Stimulated activated CD8-positive, alpha-beta memory T cell treated with anti-CD3 and anti-CD28 coated beads, Interleukin-7, amount 100 ng/mL, for 48 hours (primary cell): ENCODE measurements around the gene CCNF.
"Not testable (repeated sequence)": the region's sequence is repeated elsewhere in the genome, so short reads cannot be mapped to it uniquely, and the experiment has no call there.

ENCODE experiments used
- DNase-seq, 2 donors: peaks; one replicate each; pipeline ENCODE4 v3.0.0-alpha.2; 2020; ENCODE audit warnings: low read depth in 1 of 2; ENCODE audit errors: extremely low read depth in 1 of 2

CCNF gene

GRCh38 chr16:2427526-2427925 is 1.7 kb upstream of the CCNF start:
- DNase-seq = no peak

DNA sequence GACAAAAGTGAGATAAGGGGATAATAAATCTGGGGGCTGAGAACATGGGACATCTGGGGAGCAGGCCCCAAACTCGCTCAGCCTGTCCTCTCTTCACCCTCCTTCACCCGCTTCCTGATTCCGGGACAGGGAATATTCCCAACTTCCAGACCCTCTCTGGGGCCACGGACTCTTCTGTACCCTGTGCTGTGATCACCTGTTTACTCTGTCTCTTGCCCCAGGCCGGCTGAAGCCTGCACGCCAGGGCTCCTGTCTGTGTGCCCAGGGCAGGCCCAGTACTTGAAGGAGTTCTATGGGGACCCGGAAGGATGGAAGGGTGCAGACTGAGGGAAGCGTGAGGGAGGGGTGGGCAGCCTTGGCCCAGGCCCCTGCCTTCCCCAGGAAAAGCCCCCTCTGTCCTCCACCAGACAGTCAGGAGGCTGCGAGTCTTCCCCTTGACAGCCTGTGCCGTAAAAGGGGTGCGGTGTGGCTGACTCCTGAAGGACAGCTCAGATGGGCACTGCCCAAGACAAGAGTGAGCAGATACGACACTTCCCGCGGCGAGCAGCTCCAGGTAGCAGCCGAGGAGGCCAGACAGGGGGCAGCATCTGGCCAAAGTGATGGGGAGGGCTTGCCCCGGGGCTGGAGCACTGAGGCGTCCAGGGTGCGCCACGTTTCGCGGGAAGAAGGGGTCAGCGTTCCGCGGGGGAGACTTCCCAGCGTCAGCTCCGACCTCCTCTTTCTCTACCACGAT is 1.0 kb upstream of the CCNF start:
- DNase-seq = no peak

- DNase-seq = no peak
These were observed 538 bp upstream of the CCNF start for GRCh38 chr16:2428784-2429033.

GRCh38 chr16:2429771-2430663 is 770 bp downstream of the CCNF start:
- DNase-seq = no peak

DNA sequence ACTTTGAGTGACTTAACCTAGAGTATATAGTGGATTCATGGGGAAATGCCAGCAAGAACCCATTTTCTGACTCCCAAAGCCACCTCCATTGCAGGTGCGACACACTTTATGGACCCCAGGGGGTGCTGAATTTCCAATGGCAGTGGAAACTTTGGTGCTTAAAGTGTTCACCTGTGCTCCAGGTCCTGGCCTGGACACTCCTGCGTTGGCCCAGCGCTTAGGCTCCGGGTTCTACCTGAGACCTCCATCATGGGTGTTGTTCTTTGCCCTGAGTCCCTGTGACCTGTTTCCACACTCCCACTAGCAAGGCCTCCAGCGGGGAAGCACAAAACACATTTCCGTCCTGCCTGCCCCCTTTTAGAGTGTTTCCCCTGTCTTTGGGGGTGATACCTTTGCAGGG is 3.0 kb downstream of the CCNF start:
- DNase-seq = no peak

DNA sequence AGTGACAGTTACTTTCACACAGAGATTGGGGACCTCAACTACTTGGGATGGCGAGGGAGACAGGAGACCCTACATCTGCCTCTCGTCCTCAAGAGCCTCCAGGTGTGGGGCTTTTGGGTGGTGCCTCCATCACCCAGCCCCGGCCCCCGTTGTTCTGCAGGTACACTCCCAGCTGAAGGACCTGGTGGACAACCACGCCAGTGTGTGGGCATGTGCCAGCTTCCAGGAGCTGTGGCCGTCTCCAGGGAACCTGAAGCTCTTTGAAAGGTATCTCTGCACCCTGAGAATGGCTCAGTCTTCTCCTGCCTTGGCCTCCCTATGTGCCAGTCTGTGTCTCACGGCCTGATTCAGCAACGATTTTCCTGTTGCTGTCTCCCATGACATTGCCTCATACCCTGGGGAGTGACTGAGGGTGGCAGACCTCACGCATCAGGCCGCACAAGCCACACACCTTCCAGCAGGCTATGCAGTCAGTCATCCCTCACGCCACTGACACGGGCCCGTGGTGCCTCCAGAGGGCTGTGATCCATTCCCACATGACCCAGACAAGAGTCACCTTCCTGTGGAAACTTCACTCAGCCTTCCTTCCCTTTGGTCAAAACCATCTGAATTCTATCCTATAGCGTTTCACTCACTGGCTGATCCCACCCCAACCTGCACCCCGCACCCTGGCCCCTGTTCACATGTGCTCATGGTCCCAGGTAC is 3.7 kb downstream of the CCNF start:
- no peak for DNase-seq

DNA sequence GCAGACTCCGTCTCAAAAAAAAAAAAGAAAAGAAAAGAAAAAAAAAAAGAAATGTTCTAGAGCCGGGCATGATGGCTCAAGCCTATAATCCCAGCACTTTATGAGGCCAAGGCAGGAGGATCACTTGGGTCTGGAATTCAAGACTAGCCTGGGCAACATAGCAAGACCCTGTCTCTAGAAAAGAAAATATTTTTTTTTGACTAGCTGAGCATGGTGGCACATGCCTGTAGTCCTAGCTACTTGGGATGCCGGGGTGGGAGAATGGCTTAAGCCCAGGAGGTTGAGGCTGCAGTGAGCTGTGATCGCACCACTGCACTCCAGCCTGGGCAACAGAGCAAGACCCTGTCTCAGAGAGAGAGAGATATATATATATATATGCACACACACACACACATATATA is 6.0 kb downstream of the CCNF start:
- not testable (repeated sequence) for DNase-seq

DNA sequence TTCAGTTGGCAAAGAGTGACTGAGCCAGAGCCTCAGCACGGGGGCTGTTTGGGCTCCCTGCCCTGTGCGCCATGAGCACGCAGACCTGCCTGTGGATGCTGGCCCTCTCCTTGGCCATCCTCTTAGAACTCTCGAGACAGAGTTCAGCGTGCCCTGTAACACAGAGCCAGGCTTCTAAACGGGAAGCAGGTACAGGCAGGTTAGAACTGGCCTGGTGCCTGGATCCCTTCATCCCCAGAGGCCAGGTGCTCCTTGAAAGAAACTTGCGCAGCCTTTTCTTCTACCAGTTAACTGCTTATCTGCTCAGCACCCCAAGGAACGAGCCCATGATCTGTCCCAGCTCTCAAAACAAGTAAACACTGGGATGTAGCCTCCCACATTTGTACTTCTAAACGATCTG is 6.9 kb downstream of the CCNF start:
- no peak for DNase-seq

- no peak for DNase-seq
These were observed 8.0 kb downstream of the CCNF start for GRCh38 chr16:2437032-2437790.

DNA sequence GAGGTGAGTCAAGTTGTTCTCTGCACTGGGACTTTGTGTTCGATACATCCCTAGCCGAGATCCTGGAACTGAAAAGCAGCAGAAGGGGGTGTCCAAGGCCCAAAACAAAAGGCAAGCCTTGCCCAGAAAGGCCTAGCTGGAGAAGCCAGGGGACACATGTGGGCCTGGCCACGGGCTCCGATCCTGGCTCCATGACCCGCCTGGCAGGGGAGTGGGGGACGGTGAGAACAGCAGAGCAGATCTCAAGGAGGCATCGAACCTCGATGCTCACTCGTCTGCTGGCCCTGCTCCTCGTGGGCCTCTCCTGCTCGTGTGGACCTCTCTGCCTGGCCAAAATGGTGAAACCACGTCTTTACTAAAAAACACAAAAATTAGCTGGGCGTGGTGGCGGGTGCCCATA is 8.9 kb downstream of the CCNF start:
- DNase-seq = no peak

- DNase-seq = no peak
These were observed 10.4 kb downstream of the CCNF start for GRCh38 chr16:2439598-2439997.

DNA sequence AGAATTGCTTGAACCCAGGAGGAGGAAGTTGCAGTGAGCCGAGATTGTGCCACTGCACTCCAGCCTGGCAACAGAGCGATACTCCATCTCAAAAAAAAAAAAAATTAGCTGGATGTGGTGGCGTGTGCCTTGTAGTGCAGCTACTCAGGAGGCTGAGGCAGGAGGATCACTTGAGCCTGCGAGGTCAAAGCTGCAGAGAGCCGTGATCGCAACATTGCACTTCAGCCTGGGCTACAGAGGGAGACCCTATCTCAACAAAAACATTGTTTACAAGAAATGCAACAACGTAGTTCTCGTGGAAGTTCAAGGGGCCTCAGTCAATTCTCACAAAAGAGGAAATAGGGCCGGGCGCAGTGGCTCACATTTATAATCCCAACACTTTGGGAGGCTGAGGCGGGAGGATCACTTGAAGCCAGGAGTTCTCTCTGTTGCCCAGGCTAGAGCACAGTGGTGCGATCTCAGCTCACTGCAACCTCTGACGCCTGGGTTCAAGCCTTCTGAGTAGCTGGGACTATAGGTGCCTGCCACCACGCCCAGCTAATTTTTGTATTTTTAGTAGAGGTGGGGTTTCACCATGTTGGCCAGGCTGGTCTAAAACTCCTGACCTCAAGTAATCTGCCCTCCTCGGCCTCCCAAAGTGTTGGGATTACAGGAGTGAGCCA is 12.0 kb downstream of the CCNF start:
- not testable (repeated sequence) for DNase-seq

DNA sequence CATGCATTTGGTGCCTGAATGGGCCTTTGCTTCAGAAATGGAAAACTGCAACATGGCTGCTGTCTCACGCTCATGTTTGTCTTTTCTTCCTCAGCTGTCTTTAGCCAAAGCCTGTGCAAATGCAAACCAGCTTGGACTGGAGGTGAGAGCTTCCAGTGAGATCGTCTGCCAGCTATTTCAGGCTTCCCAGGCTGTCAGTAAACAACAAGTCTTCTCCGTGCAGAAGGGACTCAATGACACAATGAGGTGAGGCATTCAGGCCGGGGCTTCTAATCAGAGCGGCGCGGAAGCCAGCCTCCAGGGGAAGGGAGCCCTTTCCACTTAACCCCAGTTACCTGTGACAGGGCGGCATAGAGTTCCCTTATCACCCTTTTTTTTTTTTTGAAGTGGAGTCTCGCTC is 14.3 kb downstream of the CCNF start:
- DNase-seq = no peak

GRCh38 chr16:2447920-2448583 is 18.8 kb downstream of the CCNF start:
- no peak for DNase-seq

- no peak for DNase-seq
These were observed 19.9 kb downstream of the CCNF start for GRCh38 chr16:2449118-2449517.

- no peak for DNase-seq
These were observed 21.3 kb downstream of the CCNF start for GRCh38 chr16:2450535-2450934.

DNA sequence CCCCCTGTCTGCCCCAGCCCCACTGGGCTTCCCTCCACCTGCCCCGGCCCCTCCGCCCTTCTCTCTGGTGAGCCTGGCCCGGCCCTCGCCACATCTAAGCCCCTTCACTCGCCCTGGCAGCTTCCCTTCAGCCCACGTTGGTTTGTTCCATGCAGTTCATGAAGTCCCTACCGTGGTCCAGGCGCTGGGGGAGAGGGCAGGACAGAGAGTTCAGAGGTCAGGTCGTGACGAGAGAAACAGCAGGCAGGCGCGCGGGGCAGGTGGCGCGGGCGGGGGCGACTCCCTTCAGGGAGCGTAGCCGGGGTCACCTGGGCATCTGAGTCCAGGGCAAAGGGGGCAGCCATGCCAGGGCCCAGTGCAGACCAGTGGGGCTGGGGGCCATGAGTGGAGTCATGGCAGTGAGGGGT is 21.7 kb downstream of the CCNF start:
- DNase-seq = no peak

- DNase-seq = no peak
These were observed 22.6 kb downstream of the CCNF start for GRCh38 chr16:2451851-2452320.

DNA sequence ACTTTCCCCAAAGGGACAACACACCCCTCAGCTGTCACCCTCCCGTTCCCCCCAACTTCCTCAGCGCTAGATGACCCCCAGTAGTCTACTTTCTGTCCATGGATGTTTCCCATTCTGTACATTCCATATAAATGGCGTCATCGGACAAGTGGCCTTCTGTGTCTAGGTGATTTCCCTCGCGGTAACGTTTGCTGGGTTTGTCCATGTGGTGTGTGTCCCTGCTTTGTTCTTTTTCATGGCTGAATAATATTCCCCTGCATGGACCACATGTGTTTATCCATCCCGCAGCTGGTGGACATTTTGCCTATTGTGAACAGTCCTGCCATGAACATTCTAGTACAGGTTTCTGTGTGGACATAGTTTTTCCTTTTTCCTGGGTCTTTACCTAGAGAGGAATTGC is 23.4 kb downstream of the CCNF start:
- no peak for DNase-seq
